Breast epithelium (tissue), 4 donors: ENCODE data around the gene UBE2E1. TPM values are rescaled to one million over a fixed set of nuclear protein-coding genes. Genes with fewer than 3 reads are reported as not detected.

Experiments
- DNase-seq, 2 donors: peaks; one replicate each; pipeline ENCODE4 v3.0.0-alpha.2; 2019; ENCODE audit warnings: low spot score in 2 of 2
- H3K27ac ChIP-seq, 2 donors: fragments of 200-600 bp; sonication (generic) in 1 of 2; one replicate each; pipeline ENCODE4 v1.5.1; 2016 to 2019; ENCODE audit warnings: mild to moderate bottlenecking in 1 of 2
- H3K27me3 ChIP-seq, 2 donors: fragments of 200-600 bp; sonication (generic) in 1 of 2; one replicate each; pipeline versions ENCODE4 v1.5.1 to v1.6.0; 2017 to 2019; ENCODE audit warnings: control low read depth in 1 of 2, mild to moderate bottlenecking in 1 of 2
- H3K36me3 ChIP-seq: fragments of 200-600 bp; one replicate; pipeline ENCODE4 v1.5.1; 2019
- H3K4me1 ChIP-seq, 2 donors: fragments of 200-600 bp; sonication (generic); one replicate each; pipeline ENCODE4 v1.5.1; 2016 to 2019; ENCODE audit warnings: control low read depth in 1 of 2
- H3K4me3 ChIP-seq, 3 donors: fragments of 200-600 bp; sonication (generic); 1 replicate in 2 of 3; 2 replicates in 1 of 3; pipeline ENCODE4 v1.5.1; 2016 to 2019; ENCODE audit warnings: mild to moderate bottlenecking in 3 of 3, moderate library complexity in 2 of 3
- H3K9me3 ChIP-seq, 2 donors: fragments of 200-600 bp; sonication (generic) in 1 of 2; one replicate each; pipeline ENCODE4 v1.5.1; 2016 to 2019; ENCODE audit warnings: control low read depth in 1 of 2
- CTCF ChIP-seq, 3 donors: fragments of 450-650 bp; IDR thresholded peaks; one replicate each; pipeline ENCODE4 v1.5.1; 2016 to 2017; ENCODE audit warnings: antibody characterized with exemption in 3 of 3, mild to moderate bottlenecking in 3 of 3, moderate library complexity in 3 of 3
- POLR2A ChIP-seq: fragments of 450-650 bp; IDR thresholded peaks from one replicate; pipeline ENCODE4 v1.6.1; 2016; ENCODE audit warnings: antibody characterized with exemption, mild to moderate bottlenecking, moderate library complexity
- POLR2AphosphoS5 ChIP-seq, 3 donors: sonication (generic); formaldehyde crosslinking; IDR thresholded peaks; one replicate each; pipeline ENCODE4 v1.6.1; 2017; ENCODE audit warnings: antibody characterized with exemption in 3 of 3
- intact Hi-C: fragments of 100-400 bp; cut with DNase I; formaldehyde crosslinking; loops from one replicate; pipeline ENCODE4 v1.15.1; 2023; ENCODE audit warnings: low total_unique reads
- total RNA-seq, 3 donors: library from RNA; depleted of rRNA; stranded (reverse); fragments of >200 nt; gene quantifications; one replicate each; pipeline ENCODE4 v1.1.0, GENCODE V29; 2016

UBE2E1 gene
- total RNA-seq, 3 donors from 2014 or later, result 86.4 to 127 (median 111) TPM

GRCh38 chr3:23940775-23941174, 135.0 kb downstream of the UBE2E1 start:
- no peak for TF ChIP-seq POLR2A
- TF ChIP-seq POLR2AphosphoS5 (IDR thresholded peaks at IDR 0.05), result no peak
- TF ChIP-seq CTCF (IDR thresholded peaks at IDR 0.05), result no peak
- no peaks in the 10 kb centered on the region for H3K36me3 ChIP-seq
- no peaks in the 10 kb centered on the region for H3K4me1 ChIP-seq
- no peak overlapping the region for H3K4me3 ChIP-seq
- DNase-seq, result no peak
- H3K27me3 ChIP-seq, result no peaks in the 10 kb centered on the region
- no peak overlapping the region for H3K27ac ChIP-seq
- intact Hi-C loops, result no loop called here
- no peaks in the 10 kb centered on the region for H3K9me3 ChIP-seq

Other genes with a start within 250 kb of the UBE2E1 start
- gene NKIRAS1, start 111.0 kb downstream of the UBE2E1 start, total RNA-seq, result 10 to 100 TPM; 15.7 to 20.3 (median 19.2) TPM
- gene RPL15, start 111.2 kb downstream of the UBE2E1 start, total RNA-seq, result 1,000 to 10,000 TPM; 2,644 to 3,809 (median 3,544) TPM
- 10 to 100 TPM; 26.2 to 43.8 (median 37.4) TPM for gene NR1D2, start 139.3 kb downstream of the UBE2E1 start, total RNA-seq